OCI-LY1 (cell line): Measurements from ENCODE around the gene YBX3.

Experiments used
- CTCF ChIP-seq: fragments of 200-600 bp; sonication (generic), shearing (Covaris generic); IDR thresholded peaks from 2 replicates; pipeline ENCODE4 v1.5.1; 2017; ENCODE audit warnings: mild to moderate bottlenecking, antibody characterized with exemption, low read length, moderate library complexity, mixed read lengths
- EZH2 ChIP-seq: fragments of 200-600 bp; sonication (generic), shearing (Covaris generic); IDR thresholded peaks from 2 replicates; pipeline ENCODE4 v1.8.0; 2017; ENCODE audit warnings: borderline replicate concordance, mixed run types, mild to moderate bottlenecking, antibody characterized with exemption, low read length, moderate library complexity, mixed read lengths

DNA sequence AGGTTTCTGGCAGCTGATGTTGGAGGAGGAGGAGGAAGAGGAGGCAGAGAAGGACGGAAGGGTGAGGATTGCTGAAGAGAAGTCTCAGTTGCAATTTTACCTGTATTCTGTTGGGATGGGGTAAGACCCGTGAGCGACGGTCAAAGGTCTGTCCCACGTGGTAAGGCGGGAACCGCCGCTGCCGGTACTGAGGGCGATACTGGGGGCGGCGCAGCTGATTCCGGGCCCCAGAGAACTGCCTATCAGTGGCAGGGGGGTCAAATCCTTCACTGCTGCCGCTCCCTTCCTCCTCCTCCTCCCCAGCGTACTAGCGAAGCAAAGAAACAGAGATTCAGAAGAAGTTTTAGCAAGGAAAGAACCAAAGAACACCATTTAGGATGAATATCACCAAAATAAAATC is 13.3 kb downstream of the YBX3 start:
- no peak for TF ChIP-seq CTCF
- no peak for TF ChIP-seq EZH2
